MM.1S (cell line): Measurements from ENCODE around the gene GPI.

Experiments
- DNase-seq: peaks from one replicate; pipeline ENCODE4 v3.0.0-alpha.2; 2015
- H2AFZ ChIP-seq: fragments of 300-600 bp; sonication (generic); 2 replicates; pipeline ENCODE4 v1.6.0; 2016; ENCODE audit warnings: antibody characterized with exemption, low read length
- H3F3A ChIP-seq: fragments of 300-600 bp; sonication (generic); 2 replicates; pipeline ENCODE4 v1.6.1; 2016; ENCODE audit warnings: mild to moderate bottlenecking, antibody characterized with exemption, low read length, moderate library complexity, mixed read lengths; ENCODE audit not compliant: insufficient read depth
- H3K27ac ChIP-seq: fragments of 300-600 bp; sonication (generic); 2 replicates; pipeline ENCODE4 v1.5.1; 2016; ENCODE audit warnings: mild to moderate bottlenecking, low read length
- H3K27me3 ChIP-seq: fragments of 300-600 bp; sonication (generic); replicated peaks from 2 replicates; pipeline ENCODE4 v1.6.0; 2016; ENCODE audit warnings: low read length; ENCODE audit not compliant: insufficient read depth
- H3K36me3 ChIP-seq: fragments of 300-600 bp; sonication (generic); replicated peaks from 2 replicates; pipeline ENCODE4 v1.6.1; 2016; ENCODE audit warnings: mild to moderate bottlenecking, low read length, mixed read lengths; ENCODE audit not compliant: insufficient read depth
- H3K4me1 ChIP-seq: fragments of 300-600 bp; sonication (generic); 2 replicates; pipeline ENCODE4 v1.6.1; 2016; ENCODE audit warnings: low read length, mixed read lengths
- H3K4me2 ChIP-seq: fragments of 300-600 bp; sonication (generic); 2 replicates; pipeline ENCODE4 v1.6.0; 2016; ENCODE audit warnings: low read depth, low read length
- H3K4me3 ChIP-seq: fragments of 300-600 bp; sonication (generic); 2 replicates; pipeline ENCODE4 v1.5.1; 2016; ENCODE audit warnings: low read length, mixed read lengths
- H3K79me2 ChIP-seq: fragments of 300-600 bp; sonication (generic); 2 replicates; pipeline ENCODE4 v1.6.1; 2016; ENCODE audit warnings: mixed run types, low read length, mixed read lengths
- H3K9ac ChIP-seq: fragments of 300-600 bp; sonication (generic); 2 replicates; pipeline ENCODE4 v1.6.1; 2016; ENCODE audit warnings: low read length, mixed read lengths
- H3K9me2 ChIP-seq: fragments of 300-600 bp; sonication (generic); replicated peaks from 2 replicates; pipeline ENCODE4 v1.6.1; 2016; ENCODE audit warnings: mild to moderate bottlenecking, low read length, mixed read lengths; ENCODE audit not compliant: insufficient read depth
- H3K9me3 ChIP-seq: fragments of 300-600 bp; sonication (generic); replicated peaks from 2 replicates; pipeline ENCODE4 v1.6.1; 2016; ENCODE audit warnings: mild to moderate bottlenecking, low read length, mixed read lengths; ENCODE audit not compliant: insufficient read depth
- H4K20me1 ChIP-seq: fragments of 300-600 bp; sonication (generic); 2 replicates; pipeline ENCODE4 v1.6.1; 2016; ENCODE audit warnings: mild to moderate bottlenecking, low read length, moderate library complexity, mixed read lengths; ENCODE audit not compliant: insufficient read depth
- CTCF ChIP-seq: fragments of 300-600 bp; sonication (generic); IDR thresholded peaks from 2 replicates; pipeline ENCODE4 v1.5.1; 2016; ENCODE audit warnings: antibody characterized with exemption, low read length, mixed read lengths
- EZH2 ChIP-seq: fragments of 300-600 bp; sonication (generic); optimal IDR thresholded peaks from 2 replicates; pipeline ENCODE3; 2017; ENCODE audit warnings: low read depth, mild to moderate bottlenecking, antibody characterized with exemption, low read length, mixed read lengths
- EZH2phosphoT487 ChIP-seq: fragments of 300-600 bp; sonication (generic); IDR thresholded peaks from 2 replicates; pipeline ENCODE4 v1.6.1; 2018; ENCODE audit warnings: antibody characterized with exemption, low read length

GPI gene

GRCh38 chr19:34430738-34431625 lies 66.0 kb downstream of the GPI start:
- H3K36me3 ChIP-seq, result peaks cover 16% of the 10 kb centered on the region; the same call in 1 of the 2 replicates
- H3K4me1 ChIP-seq, result peaks cover 8% of the 10 kb centered on the region
- H3F3A ChIP-seq, result peaks cover 23% of the 10 kb centered on the region
- H3K4me3 ChIP-seq, result peak overlapping the region; percentile 81; the same call in 1 of the 2 replicates
- peak overlapping the region; percentile 98; the same call in 1 of the 2 replicates for H3K4me2 ChIP-seq
- no peaks in the 10 kb centered on the region for H3K9me2 ChIP-seq
- H3K9me3 ChIP-seq, result no peaks in the 10 kb centered on the region
- H3K27me3 ChIP-seq, result no peaks in the 10 kb centered on the region
- DNase-seq, result peak; percentile 77
- H4K20me1 ChIP-seq, result peaks cover 41% of the 10 kb centered on the region
- H2AFZ ChIP-seq, result no peak overlapping the region
- H3K79me2 ChIP-seq, result peaks cover 82% of the 10 kb centered on the region
- no peak overlapping the region for H3K9ac ChIP-seq
- H3K27ac ChIP-seq, result no peak overlapping the region; the same call in 1 of the 2 replicates
- TF ChIP-seq CTCF (peak; percentile 82), EZH2 (no peak)

DNA sequence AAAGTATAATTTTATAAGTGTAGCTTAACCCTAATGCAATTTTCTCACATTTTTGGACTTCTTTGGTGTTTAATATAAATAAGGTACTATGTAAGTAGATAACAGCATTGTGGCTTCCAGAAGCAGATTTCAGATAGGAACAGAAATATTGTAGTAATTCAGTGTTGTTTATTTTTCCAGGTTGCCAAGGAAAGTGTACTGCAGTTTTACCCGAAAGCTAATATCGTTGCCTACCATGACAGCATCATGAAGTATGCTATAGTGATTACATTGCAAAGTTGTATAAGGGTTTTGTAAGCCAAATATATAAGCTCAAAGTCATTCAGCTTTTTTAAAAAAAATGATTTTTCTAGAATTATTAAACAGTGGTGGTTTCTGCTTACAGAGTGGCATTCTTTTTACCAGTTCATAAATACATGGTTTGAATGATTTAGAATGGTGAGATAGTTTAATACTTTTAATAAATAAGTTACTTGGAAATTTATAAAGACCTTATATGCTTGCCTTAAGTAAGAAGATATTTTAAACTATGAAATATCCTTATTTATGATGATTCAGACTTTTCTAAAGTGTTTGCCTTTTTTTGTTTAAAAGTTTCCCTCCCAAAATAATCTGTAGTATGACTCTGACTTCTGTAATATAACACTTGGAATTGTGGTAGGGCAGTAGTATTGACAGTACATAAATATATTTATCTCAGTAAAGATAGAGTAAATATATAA lies 66.8 kb downstream of the GPI start:
- Histone ChIP-seq H3K4me1 (peaks cover 8% of the 10 kb centered on the region), H3K4me3 (no peak overlapping the region), H3K9me3 (no peaks in the 10 kb centered on the region), H3K79me2 (peaks cover 90% of the 10 kb centered on the region), H3K9ac (no peak overlapping the region), H3K27ac (no peak overlapping the region), H3K36me3 (peaks cover 19% of the 10 kb centered on the region; the same call in 1 of the 2 replicates), H3K27me3 (no peaks in the 10 kb centered on the region), H3K9me2 (no peaks in the 10 kb centered on the region), H4K20me1 (peaks cover 43% of the 10 kb centered on the region), H3F3A (peaks cover 23% of the 10 kb centered on the region), H2AFZ (no peak overlapping the region), H3K4me2 (no peak overlapping the region)
- no peak for TF ChIP-seq CTCF
- TF ChIP-seq EZH2, result no peak
- no peak for TF ChIP-seq EZH2phosphoT487
- no peak for DNase-seq

GRCh38 chr19:34432797-34433196 lies 67.8 kb downstream of the GPI start:
- Histone ChIP-seq H2AFZ (no peak overlapping the region), H3F3A (peaks cover 18% of the 10 kb centered on the region), H3K4me3 (no peak overlapping the region), H3K27ac (no peak overlapping the region), H3K4me2 (no peak overlapping the region), H3K4me1 (peaks cover 8% of the 10 kb centered on the region), H3K9me3 (no peaks in the 10 kb centered on the region), H4K20me1 (peaks cover 43% of the 10 kb centered on the region), H3K27me3 (no peaks in the 10 kb centered on the region), H3K9ac (no peak overlapping the region), H3K9me2 (no peaks in the 10 kb centered on the region), H3K36me3 (peaks cover 19% of the 10 kb centered on the region; the same call in 1 of the 2 replicates), H3K79me2 (peaks cover 98% of the 10 kb centered on the region)
- DNase-seq, result no peak
- no peak for TF ChIP-seq CTCF
- no peak for TF ChIP-seq EZH2phosphoT487
- TF ChIP-seq EZH2, result no peak
